ENCODE data around the gene PTPRO.

Gene PTPRO

GRCh38 chr12:15535352-15535781, 213.1 kb downstream of the PTPRO start:
- ChIA-PET CTCF (interaction anchor here (1.2 to 13.4 kb wide), 6 partner anchors 10 to 322 kb away, joined by 3 to 328 read pairs (median 8); no protein-coding TSS in a partner anchor), POLR2A (no interaction called here)
- no peak for TF ChIP-seq CTCF (IDR thresholded peaks at IDR 0.05; ENCODE audit: control extremely low read depth, extremely low read depth, low read depth, missing control alignments)
- no peak for DNase-seq (ENCODE audit: extremely low spot score)

- DNase-seq (ENCODE audit: extremely low spot score): no peak
- TF ChIP-seq CTCF (IDR thresholded peaks at IDR 0.05; ENCODE audit: control extremely low read depth, extremely low read depth, low read depth, missing control alignments): no peak
- CTCF ChIA-PET: interaction anchor here (13.4 kb wide), 1 partner anchor 49 kb away, joined by 328 read pairs; no protein-coding TSS in a partner anchor
- POLR2A ChIA-PET: no interaction called here
These were observed 214.1 kb downstream of the PTPRO start for GRCh38 chr12:15536446-15536845.

GRCh38 chr12:15538881-15539280, 216.6 kb downstream of the PTPRO start:
- ChIA-PET CTCF (interaction anchor here (1.5 kb wide), 1 partner anchor 318 kb away, joined by 5 read pairs; no protein-coding TSS in a partner anchor), POLR2A (no interaction called here)
- no peak for DNase-seq (ENCODE audit: extremely low spot score)
- TF ChIP-seq CTCF (IDR thresholded peaks at IDR 0.05; ENCODE audit: control extremely low read depth, extremely low read depth, low read depth, missing control alignments): no peak

- no peak for TF ChIP-seq CTCF (IDR thresholded peaks at IDR 0.05; ENCODE audit: control extremely low read depth, extremely low read depth, low read depth, missing control alignments)
- ChIA-PET POLR2A (no interaction called here), CTCF (interaction anchor here (0.9 to 1.7 kb wide), 7 partner anchors 8 to 317 kb away, joined by 3 to 7 read pairs (median 5); no protein-coding TSS in a partner anchor)
- DNase-seq (ENCODE audit: extremely low spot score): no peak
These were observed 217.7 kb downstream of the PTPRO start for GRCh38 chr12:15540005-15540404.

GRCh38 chr12:15540469-15540872, 218.2 kb downstream of the PTPRO start:
- CTCF ChIA-PET: interaction anchor here (0.9 to 1.7 kb wide), 8 partner anchors 8 to 317 kb away, joined by 3 to 7 read pairs (median 4); no protein-coding TSS in a partner anchor

GRCh38 chr12:15541996-15542631, 219.8 kb downstream of the PTPRO start:
- ChIA-PET POLR2A (no interaction called here), CTCF (interaction anchor here (0.8 to 2.1 kb wide), 3 partner anchors 10 to 43 kb away, joined by 3 to 8 read pairs (median 5); no protein-coding TSS in a partner anchor)
- DNase-seq (ENCODE audit: extremely low spot score): no peak
- TF ChIP-seq CTCF (IDR thresholded peaks at IDR 0.05; ENCODE audit: control extremely low read depth, extremely low read depth, low read depth, missing control alignments): no peak

More at GRCh38 chr12:15540469-15540872, 218.2 kb downstream of the PTPRO start:
- DNase-seq (ENCODE audit: extremely low spot score): no peak
- POLR2A ChIA-PET: no interaction called here
- no peak for TF ChIP-seq CTCF (IDR thresholded peaks at IDR 0.05; ENCODE audit: control extremely low read depth, extremely low read depth, low read depth, missing control alignments)

Measured in GM10248 (cell line).